ENCODE measurements around the gene KIZ.

GRCh38 chr20:21162631-21163030, 36.7 kb downstream of the KIZ start:
- TF ChIP-seq EZH2 (IDR thresholded peaks at IDR 0.05) (no peak), POLR2AphosphoS5 (IDR thresholded peaks at IDR 0.05; ENCODE audit: borderline replicate concordance, low read depth, low read length) (no peak), FOXP2 (optimal IDR thresholded peaks at IDR 0.05; ENCODE audit: control extremely low read depth, extremely low read length, insufficient read depth) (no peak)

Measured in SK-N-MC (cell line).